Measurements from ENCODE around the gene DGKD.

Gene DGKD

GRCh38 chr2:233481368-233482142 lies 127.3 kb downstream of the DGKD start:
- no peak for DNase-seq

GRCh38 chr2:233482616-233483015 lies 128.3 kb downstream of the DGKD start:
- DNase-seq, result no peak

DNA sequence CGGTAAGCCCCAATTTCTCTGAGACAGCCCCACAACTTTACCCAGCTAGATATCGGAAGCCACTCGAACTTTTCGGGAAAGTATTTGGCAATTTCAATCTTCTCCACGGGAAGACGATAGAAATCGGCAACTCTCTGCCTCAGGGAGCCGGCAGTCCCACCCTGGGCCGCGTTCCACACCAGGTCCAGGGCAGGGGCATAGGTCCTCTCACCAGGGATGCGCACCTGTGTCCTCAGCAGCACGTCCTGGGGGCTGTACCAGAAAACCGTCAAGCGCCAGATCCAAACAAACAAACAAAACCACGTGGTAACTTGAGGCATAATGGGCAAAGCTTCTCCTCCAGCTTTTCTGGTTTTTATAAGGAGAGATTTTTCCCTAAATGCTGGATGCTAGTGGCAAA lies 131.4 kb downstream of the DGKD start:
- no peak for DNase-seq

- DNase-seq, result no peak
Measured at GRCh38 chr2:233486357-233486756, 132.1 kb downstream of the DGKD start.

DNA sequence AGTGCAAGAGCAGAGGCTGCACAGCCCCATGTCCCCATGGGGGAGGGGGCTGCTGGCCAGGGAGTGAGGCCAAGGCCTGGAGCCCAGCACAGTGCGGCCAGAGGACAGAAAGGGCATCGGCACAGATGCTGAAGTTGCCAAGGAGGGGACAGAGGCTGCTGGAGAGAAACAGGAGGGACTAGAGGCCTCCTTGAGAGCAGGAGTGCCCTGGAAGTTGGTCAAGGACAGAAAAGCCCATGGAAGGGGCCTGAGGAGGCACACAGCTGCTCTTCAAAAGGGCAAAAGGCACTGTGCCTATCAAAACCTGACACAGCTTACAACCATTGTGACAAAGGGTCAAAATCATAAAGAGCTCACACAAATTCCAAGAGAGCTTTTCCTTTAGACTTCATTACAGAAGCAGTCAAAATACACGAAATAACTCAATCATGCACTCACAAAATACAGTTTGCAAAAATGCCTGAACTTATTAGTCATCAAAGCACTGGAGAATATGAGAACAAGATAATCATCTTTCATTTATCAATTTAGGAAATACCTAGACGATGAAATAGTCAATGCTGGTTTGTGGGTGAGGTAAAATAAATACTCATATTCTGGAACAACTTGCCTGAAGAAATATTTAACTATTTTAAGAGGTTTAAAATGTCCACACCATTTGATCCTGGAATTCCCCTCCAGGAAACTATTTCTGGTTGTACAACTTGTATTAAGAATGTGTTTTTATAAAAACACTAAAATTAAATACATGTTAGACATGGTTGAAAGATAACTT lies 132.7 kb downstream of the DGKD start:
- DNase-seq, result no peak

- DNase-seq, result no peak
Measured at GRCh38 chr2:233487748-233488345, 133.6 kb downstream of the DGKD start.

DNA sequence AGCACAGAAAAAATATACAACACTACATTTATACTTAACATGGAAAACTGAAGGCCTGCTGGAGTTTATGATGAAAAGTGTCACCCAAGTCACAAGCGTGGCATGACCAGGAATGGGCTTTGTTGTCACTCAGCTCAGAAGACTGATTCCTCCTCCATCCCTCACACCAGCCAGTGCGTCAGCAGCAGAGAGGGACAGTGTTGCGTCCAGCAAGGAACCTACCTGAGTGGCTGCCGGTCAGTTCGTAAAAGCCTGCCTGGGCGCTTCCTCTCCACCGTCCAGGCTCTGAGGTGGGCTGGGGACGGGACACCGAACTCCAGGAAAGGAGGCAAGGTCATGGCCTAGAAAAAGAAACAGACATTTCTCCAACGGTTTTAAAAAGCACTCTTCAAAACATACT lies 134.8 kb downstream of the DGKD start:
- DNase-seq, result no peak

GRCh38 chr2:233489666-233490065 lies 135.4 kb downstream of the DGKD start:
- DNase-seq, result no peak

GRCh38 chr2:233490831-233491230 lies 136.5 kb downstream of the DGKD start:
- no peak for DNase-seq

DNA sequence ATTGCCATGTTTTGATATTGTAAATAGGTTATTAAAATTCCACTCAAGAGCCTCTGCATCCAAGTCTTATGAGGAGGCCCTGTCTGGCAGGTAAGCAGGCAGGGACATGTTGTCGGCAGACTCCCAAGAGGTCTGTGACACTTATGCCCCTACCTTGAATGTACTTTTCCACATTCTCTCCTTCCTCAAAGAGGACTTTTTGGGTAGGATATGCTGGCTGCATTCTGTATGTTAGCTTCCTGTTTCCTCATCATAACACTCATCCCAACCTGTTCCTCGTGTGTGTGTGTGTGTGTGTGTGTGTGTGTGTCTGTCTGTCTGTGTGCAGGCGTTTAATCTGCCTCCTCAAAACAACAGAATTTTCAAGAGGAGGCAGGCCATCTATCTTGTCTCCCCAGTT lies 137.0 kb downstream of the DGKD start:
- no peak for DNase-seq

DNA sequence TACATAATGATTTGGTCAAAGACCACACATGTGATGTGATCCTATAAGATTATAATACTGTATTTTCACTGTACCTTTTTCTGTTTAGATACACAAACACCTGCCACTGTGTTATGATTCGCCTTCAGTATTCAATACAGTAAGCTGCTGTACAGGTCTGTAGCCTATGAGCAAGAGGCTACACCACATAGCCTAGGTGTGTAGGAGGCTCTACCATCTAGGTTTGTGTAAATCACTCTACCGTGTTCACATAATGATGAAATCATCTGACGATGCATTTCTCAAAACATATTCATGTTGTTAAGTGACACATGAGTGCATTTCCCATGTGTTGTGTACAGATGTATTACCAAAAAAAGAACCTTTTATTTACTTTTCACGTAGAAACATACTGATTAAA lies 137.8 kb downstream of the DGKD start:
- no peak for DNase-seq

DNA sequence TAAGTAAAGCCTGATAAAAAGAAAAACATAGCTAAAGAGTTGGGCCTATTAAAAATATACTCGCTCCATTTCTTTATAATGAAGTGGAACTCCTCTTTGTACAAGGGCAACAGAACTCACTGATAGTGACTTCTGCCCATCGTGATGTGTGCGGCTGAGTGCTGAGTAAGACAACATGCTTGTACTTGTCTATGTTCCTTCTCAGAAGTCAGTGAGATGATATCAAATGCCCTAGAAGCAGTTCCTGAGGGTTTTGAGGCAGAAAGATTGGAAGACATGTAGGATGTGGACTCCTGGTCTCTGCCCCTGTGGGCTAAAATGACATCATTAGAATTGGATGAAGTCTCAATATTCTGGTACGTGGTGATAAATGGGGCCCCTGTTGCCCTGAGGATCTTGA lies 138.5 kb downstream of the DGKD start:
- DNase-seq, result no peak

GRCh38 chr2:233495503-233496496 lies 141.5 kb downstream of the DGKD start:
- no peak for DNase-seq

GRCh38 chr2:233497692-233498091 lies 143.4 kb downstream of the DGKD start:
- no peak for DNase-seq

- no peak for DNase-seq
Measured at GRCh38 chr2:233498126-233498525, 143.8 kb downstream of the DGKD start.

GRCh38 chr2:233499928-233500327 lies 145.6 kb downstream of the DGKD start:
- DNase-seq, result no peak

- no peak for DNase-seq
Measured at GRCh38 chr2:233501198-233502076, 147.1 kb downstream of the DGKD start.

DNA sequence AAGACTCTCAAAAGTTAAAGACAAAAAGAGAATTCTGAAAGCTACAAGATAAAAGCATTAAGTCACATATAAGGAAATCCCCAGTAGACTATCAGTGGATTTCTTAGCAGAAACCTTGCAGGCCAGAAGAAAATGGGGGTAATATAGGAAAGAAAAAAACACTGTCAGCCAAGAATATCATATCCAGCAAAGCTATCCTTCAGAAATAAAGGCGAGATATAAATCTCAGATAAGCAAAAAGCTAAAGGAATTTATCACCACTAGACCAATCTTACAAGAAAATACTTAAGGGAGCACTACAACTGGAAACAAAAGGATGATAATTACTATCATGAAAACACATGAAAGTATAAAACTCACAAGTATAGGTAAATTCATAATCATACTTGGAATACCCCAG lies 149.2 kb downstream of the DGKD start:
- no peak for DNase-seq

DNA sequence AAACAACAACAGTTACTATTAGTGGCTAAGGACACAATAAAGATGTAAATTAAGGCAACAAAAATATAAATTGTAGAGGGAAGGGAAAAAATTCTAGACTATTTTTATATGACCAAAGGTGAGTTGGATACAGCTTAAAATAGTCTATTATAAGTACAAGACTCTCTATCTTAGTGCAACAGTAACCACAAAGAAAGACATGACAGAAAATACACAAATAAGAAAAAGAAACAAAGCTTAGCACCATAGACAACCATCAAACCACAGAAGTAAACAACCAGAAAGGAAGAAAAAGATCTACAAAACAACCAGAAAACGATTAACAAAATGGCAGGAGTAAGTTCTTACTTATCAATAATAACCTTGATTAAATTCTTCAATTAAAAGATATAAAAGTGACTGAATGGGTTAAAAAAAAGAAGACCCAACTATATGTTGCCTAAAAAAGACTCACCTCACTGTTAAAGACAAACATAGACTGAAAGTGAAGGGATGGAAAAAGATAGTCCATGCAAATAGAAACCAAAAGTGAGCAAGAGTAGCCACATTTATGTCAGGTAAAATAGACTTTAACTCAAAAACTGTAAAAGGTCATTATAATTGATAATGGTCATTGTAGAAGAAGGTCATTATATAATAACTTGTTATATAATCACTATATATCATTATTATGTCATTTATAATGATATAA lies 149.8 kb downstream of the DGKD start:
- DNase-seq, result no peak

DNA sequence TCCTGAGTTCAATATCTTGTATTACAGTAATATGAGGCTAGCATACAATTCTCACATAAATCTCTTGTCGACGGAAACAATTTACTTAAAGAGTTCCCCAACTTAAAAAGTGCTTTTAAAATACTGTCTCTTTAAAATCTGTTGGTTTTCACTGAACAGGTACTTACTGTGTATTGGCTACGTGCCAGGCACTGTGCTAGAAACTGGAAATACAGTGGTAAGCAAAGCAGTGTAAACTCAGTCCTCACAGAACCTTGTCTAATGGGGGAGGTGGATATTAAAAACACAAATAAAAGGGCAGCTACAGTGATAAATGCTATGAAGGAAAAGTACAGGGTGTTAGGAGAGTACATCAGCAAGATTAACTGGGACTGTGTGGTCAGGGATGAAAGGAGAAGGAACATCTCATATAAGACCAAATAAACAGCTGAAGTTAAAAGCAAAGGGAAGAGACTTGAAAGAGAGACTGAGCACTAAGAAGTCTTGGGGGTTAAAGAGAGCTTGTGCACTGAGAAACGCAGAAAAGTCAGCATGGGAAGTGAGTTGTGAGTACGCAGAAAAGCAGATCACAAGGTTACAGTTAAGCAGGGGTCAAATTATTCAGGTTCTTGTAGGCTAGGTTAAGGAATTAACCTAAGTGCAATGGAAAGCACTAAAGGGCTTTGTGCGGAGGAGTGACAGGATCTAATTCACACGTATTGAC lies 159.8 kb downstream of the DGKD start:
- DNase-seq, result no peak
